Epidermal melanocyte (primary cell): ENCODE data around the gene DGKG.

Experiments
- DNase-seq: peaks from one replicate; pipeline ENCODE4 v3.0.0; 2011; ENCODE audit warnings: low spot score; ENCODE audit not compliant: insufficient read length

Gene DGKG

GRCh38 chr3:186320862-186321568 lies 41.0 kb downstream of the DGKG start:
- DNase-seq = no peak

GRCh38 chr3:186319945-186320344 lies 42.1 kb downstream of the DGKG start:
- DNase-seq = no peak

GRCh38 chr3:186318135-186318534 lies 43.9 kb downstream of the DGKG start:
- no peak for DNase-seq

GRCh38 chr3:186317478-186317877 lies 44.6 kb downstream of the DGKG start:
- DNase-seq = no peak

- no peak for DNase-seq
These were observed 45.3 kb downstream of the DGKG start for GRCh38 chr3:186316666-186317260.

- no peak for DNase-seq
These were observed 46.3 kb downstream of the DGKG start for GRCh38 chr3:186315581-186316354.

- DNase-seq = no peak
These were observed 47.1 kb downstream of the DGKG start for GRCh38 chr3:186314896-186315295.

GRCh38 chr3:186311441-186311840 lies 50.6 kb downstream of the DGKG start:
- DNase-seq = no peak

GRCh38 chr3:186308549-186308948 lies 53.5 kb downstream of the DGKG start:
- no peak for DNase-seq

- no peak for DNase-seq
These were observed 54.3 kb downstream of the DGKG start for GRCh38 chr3:186307594-186308221.

- no peak for DNase-seq
These were observed 56.7 kb downstream of the DGKG start for GRCh38 chr3:186305286-186305685.

GRCh38 chr3:186303965-186304364 lies 58.1 kb downstream of the DGKG start:
- no peak for DNase-seq

GRCh38 chr3:186299327-186299726 lies 62.7 kb downstream of the DGKG start:
- no peak for DNase-seq

GRCh38 chr3:186298876-186299275 lies 63.2 kb downstream of the DGKG start:
- DNase-seq = no peak

GRCh38 chr3:186290796-186291195 lies 71.2 kb downstream of the DGKG start:
- DNase-seq = no peak

- DNase-seq = no peak
These were observed 74.3 kb downstream of the DGKG start for GRCh38 chr3:186287711-186288110.

- DNase-seq = no peak
These were observed 75.9 kb downstream of the DGKG start for GRCh38 chr3:186286114-186286513.

GRCh38 chr3:186284661-186285060 lies 77.4 kb downstream of the DGKG start:
- no peak for DNase-seq

GRCh38 chr3:186284349-186284652 lies 77.7 kb downstream of the DGKG start:
- no peak for DNase-seq

- no peak for DNase-seq
These were observed 78.2 kb downstream of the DGKG start for GRCh38 chr3:186283651-186284348.

- DNase-seq = no peak
These were observed 78.9 kb downstream of the DGKG start for GRCh38 chr3:186283096-186283495.

- no peak for DNase-seq
These were observed 80.9 kb downstream of the DGKG start for GRCh38 chr3:186281176-186281575.
